Measurements from ENCODE around the gene POP7.
A peak's percentile ranks its signal among the peaks of the same experiment; 100 is the strongest.
"Not testable (repeated sequence)": the region's sequence is repeated elsewhere in the genome, so short reads cannot be mapped to it uniquely, and the experiment has no call there.

POP7 gene

DNA sequence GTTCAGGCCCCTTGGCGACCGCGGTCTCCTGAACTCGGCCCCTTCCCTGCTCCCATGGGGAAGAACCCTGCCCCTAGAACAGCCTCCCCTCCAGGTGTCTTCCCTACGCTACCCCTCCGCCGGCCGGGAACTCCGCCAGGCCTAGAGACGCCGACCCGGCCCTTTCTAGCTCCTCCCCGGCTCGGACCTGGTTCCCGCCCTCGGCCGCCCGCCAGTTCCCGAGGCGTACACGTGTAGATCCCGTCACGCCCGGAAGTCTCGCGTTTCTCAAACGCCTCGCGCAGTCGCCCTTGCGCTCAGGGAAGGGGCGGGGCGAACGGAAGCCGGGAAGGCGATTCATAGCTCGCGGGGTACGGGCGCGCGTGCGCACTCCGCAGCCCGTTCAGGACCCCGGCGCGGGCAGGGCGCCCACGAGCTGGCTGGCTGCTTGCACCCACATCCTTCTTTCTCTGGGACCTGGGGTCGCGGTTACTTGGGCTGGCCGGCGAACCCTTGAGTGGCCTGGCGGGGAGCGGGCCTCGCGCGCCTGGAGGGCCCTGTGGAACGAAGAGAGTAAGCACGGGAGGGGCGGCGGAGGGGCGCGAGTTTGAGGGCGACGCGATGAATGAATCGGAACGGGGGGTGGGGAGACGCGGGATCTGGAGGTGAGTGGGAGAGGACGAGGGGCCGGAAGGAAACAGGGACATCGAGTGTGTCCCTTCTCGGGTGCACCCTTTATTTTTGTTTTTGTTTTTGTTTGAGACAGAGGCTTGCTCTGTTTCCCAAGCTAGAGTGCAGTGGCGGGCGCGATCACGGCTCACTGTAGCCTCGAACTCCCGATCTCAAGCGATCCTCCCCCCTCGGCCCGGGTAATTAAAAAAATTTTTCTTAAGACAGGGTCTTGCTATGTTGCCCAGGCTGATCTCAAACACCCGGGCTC, at the start of gene POP7:
POP7 (plus strand) TSS at position 369 of the 919 bp plus-strand sequence. CDS start 710 bp downstream, outside the sequence.
- DNase-seq (ENCODE audit: low read depth in 4 of 4, low spot score in 1 of 4), result peak; percentile 98 to 99 (median 99)

DNA sequence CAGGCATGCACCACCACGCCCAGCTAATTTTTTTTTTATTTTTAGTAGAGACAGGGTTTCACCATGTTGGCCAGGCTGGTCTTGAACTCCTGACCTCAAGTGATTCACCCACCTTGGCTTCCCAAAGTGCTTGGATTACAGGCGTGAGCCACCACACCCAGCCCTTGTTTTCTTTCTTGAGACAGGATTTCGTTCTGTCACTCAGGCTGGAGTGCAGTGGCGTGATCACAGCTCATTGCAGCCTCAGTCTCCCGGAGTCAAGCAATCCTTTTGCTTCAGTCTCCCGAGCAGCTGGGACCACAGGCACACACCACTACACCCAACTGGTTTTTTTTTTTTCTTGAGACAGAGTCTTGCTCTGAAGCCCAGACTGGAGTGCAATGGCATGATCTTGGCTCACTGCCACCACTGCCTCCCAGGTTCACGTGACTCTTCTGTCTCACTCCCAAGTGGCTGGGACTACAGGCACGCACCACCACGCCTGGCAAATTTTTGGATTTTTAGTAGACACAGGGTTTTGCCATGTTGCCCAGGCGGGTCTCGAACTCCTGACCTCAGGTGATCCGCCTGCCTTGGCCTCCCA, 43.6 kb upstream of the POP7 start:
- DNase-seq (ENCODE audit: low read depth in 4 of 4, low spot score in 1 of 4), result not testable (repeated sequence)

DNA sequence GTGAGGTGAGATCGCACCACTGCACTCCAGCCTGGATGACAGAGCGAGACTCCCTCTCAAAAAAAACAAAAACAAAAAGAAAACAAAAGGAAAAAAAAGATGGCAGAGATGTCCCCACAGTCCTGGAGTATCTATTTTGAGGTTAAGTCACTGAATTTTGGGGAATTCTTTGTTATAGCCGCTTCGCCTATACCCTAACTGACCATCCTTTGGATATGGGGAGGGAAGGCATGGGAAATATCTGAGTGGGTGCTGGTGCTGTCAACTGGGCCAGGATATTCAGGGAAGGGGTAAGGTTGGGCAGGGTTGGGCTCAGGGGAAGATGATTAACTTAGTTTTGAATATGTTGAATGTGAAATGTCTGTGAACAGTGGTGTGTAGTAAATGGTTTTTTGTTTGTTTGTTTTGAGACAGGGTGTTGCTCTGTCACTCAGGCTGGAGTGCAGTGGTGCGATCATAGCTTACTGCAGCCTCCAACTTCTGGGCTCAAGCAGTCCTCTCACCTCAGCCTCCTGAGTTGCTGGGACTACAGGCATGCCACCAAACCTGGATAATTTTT, 40.7 kb upstream of the POP7 start:
- no peak for DNase-seq (ENCODE audit: low read depth in 4 of 4, low spot score in 1 of 4)

DNA sequence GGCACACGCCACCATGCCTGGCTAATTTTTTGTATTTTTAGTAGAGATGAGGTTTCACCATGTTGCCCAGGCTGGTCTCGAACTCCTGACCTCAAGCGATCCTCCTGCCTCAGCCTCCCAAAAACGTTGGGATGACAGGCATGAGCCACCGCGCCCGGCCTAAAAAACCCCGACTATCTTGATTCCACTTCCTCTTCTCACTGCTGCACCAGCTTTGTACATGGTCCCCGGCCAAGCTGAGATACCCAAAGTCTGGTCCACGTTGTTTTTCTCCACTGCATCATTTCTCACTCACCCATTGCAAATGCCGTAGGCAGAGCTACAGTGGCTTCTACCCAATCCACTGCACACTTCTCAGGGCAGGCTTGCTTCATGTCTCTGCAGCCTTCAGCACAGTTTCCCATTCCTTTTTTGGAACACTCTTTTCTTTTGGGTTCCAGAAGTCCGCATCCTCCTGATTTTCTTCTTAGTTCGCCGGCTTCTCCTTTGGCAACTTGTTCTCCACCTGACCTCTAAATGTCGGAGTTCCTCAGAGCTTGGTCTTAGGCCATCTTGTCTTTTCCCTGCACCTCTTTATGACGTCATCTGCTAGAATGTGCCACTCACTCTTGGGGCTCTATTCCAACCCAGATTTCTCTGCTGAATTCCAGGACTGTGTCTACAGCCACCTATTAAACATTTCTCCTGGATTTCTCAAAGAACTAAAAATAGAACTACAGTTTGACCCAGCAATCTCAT, 38.4 kb upstream of the POP7 start:
- DNase-seq (ENCODE audit: low read depth in 4 of 4, low spot score in 1 of 4), result no peak

DNA sequence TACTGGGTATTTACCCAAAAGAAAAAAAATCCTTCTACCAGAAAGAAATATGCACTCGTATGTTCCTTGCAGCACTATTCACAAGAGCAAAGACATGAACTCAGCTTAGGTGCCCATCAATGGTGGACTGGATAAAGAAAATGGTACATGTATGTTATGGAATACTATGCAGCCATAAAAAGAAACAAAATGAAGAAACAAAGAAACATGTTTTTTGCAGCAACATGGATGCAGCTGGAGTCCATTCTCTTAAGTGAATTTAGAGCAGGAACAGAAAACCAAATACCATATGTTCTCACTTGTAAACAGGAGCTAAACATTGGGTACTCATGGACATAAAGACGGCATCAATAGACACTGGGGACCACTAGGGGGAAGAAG, 37.9 kb upstream of the POP7 start:
- DNase-seq (ENCODE audit: low read depth in 4 of 4, low spot score in 1 of 4), result no peak

DNA sequence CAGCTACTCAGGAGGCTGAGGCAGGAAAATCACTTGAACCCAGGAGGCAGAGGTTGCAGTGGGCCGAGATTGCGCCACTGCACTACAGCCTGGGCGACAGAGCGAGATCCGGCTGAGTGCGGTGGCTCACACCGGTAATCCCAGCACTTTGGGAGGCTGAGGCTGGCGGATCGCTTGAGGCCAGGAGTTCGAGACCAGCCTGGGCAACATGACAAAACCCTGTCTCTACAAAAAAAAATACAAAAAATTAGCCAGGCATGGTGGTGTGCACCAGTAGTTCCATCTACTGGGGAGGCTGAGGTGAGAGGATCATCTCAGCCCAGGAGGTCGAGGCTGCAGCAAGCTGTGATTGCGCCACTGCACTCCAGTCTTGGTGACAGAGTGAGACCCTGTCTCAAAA, 36.8 kb upstream of the POP7 start:
- not testable (repeated sequence) for DNase-seq (ENCODE audit: low read depth in 4 of 4, low spot score in 1 of 4)

DNA sequence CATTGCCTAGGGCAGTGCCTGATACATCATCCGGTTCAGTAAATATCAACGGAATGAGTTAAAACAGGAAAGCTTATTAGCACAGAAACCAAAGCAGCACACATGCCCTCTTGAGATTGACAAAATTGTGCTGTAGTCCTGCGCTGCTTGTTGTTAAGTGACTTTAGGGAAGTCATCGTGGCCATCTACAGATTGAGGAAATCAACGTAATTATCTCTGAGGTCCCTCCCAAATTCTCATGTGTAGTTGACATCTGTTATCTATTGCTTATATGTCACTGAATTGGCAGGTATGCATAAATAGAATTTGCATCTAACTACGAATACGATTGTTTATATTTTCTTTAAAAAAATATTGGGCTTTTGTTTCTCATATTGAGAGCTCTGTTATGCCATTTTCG, 35.8 kb upstream of the POP7 start:
- no peak for DNase-seq (ENCODE audit: low read depth in 4 of 4, low spot score in 1 of 4)

DNA sequence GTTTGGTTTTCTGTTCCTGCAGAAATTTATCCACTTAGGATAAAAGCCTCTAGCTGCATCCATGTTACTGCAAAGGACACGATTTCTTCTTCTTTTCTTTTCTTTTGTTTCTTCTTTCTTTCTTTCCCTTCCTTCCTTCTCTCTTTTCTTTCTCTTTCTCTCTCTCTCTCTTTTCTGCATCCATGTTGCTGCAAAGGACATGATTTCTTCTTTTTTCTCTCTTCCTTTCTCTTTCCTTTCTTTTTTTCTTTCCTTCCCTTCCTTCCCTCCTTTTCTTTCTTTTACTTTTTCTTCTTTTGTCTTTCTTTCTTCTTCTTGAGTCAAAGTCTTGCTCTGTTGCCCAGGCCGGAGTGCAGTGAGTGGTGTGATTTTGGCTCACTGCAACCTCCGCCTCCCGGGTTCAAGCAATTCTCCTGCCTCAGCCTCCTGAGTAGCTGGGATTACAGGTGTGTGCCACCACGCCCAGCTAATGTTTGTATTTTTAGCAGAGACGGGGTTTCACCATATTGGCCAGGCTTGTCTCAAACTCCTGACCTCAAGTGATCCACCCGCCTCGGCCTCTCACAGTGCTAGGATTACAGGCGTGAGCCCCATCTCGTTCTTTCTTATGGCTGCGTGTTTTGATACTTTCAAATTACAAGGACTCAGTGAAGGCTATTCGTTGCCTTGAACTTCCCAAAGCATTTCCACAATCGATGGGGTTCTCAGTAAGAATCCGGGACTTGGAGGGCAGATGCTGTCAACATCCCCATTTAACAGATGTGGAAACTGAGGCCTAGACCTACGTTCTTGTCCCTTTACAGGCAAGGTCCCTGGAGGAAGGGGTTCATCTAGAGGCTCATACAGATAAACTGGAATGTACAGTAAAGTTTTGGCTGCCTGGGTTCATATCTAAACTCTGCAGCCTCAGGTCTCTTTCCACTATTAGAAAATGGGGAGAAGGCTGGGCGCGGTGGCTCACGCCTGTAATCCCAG, 34.3 kb upstream of the POP7 start:
- no peak for DNase-seq (ENCODE audit: low read depth in 4 of 4, low spot score in 1 of 4)

DNA sequence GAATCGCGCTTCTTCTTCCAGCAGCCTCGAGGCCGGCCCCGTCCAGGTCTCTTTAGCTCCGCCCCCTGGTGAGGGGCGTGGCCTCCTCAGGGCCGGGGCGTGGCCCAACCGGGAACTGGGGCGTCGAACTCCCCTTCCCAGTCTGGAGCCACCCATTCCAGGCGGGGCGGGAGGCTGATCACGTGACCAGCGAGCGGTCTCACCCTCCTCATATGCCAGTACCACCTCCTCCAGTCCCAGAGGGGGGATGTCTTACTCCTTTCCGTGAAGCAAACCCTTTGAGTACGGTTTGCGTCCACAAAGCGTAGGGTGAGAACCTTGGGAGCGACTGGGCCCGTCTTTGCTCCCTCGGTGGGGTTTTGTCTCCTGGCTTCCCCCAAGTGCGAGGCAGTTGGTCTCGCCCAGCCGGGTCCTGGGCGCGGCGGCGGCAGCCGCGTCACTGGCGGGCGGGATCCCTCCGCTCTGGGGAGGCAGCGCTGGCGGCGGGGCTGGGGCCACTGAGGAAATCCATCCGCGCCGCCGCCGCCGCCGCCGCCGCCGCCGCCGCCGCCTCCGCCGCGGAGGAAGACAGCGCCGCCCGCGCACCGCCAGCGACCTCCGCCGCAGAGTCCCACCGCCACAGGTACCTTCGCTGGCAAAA, 32.5 kb upstream of the POP7 start, which contains the start of gene GNB2:
GNB2 (plus strand) TSS at position 439 of the 640 bp plus-strand sequence. CDS start 2,526 bp downstream, outside the sequence.
- peak; percentile 98 to 99 (median 98) for DNase-seq (ENCODE audit: low read depth in 4 of 4, low spot score in 1 of 4)

DNA sequence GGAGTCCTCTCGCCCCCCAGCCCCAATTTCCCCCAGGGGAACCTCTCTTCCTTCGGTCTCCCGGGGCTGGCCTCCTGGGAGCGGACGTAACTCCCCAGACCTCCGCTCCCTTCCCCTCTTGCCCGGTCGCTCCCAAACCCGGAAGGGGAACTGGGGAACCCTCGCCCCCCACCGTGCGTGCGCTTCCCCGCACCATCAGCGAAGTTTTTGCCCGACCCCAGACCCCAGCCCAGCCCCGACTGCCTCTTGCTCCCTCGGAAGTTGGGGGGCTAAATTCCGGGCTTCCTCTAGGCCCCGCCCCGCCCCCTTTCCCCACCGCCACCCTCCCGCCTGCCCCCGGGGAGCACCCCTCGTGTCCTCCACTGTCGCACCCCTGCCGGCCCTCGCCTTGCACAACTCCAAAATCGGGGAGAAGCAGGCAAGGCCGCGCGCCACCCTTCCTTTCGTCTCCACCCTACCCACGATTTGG, 31.9 kb upstream of the POP7 start:
- no peak for DNase-seq (ENCODE audit: low read depth in 4 of 4, low spot score in 1 of 4)

DNA sequence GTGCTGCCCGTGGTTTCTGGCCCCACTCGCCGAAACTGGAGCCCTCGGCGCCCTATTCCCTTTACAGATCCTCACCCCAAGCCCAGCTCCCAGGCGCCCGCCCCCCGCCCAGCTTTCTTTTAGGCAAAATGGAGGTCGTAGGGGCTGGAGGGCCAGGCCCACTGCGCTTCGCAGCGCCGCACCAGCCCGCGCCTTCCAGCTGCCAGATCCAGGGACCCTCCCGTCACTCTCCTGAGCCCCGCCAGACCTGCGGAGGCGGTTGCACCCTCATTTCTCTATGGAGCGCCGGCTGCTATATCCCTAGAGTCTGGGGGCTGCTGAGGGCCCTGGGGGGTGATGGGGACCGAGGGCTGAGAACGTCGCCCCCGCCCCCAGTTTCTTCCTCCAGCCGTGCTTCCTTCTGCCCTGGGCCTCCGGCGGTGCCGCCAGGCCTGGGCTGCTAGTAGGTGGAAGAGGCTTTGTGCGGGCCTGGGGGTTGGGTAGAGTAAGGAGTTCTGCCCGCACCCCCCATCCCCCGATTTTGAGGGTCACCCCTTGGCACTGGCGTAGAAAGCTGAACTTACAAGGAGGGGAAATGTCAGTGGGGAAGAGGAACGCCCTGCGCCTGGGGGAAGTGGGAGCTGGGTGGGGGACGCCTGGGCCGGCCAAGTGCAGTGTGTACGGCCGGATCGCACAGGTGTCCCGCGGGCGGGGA, 31.4 kb upstream of the POP7 start:
- DNase-seq (ENCODE audit: low read depth in 4 of 4, low spot score in 1 of 4), result no peak

DNA sequence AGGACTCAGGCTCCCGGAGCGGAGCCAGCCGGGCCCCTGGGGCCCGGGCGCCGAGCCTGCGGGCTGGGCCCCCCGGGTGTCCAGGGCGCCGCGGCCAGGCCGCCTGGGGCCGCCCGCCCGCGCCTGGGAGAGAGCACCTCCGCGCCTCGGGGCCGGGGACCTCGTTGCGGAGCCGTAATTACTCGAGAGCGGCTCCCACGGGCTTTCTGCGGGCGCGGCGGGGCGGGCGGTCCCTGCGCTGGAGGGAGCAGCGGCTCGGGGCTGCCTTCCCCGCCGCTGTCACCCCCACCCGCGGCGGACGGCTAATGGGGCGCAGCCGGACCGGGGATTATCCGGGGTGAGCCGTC, 30.8 kb upstream of the POP7 start:
- DNase-seq (ENCODE audit: low read depth in 4 of 4, low spot score in 1 of 4), result no peak

DNA sequence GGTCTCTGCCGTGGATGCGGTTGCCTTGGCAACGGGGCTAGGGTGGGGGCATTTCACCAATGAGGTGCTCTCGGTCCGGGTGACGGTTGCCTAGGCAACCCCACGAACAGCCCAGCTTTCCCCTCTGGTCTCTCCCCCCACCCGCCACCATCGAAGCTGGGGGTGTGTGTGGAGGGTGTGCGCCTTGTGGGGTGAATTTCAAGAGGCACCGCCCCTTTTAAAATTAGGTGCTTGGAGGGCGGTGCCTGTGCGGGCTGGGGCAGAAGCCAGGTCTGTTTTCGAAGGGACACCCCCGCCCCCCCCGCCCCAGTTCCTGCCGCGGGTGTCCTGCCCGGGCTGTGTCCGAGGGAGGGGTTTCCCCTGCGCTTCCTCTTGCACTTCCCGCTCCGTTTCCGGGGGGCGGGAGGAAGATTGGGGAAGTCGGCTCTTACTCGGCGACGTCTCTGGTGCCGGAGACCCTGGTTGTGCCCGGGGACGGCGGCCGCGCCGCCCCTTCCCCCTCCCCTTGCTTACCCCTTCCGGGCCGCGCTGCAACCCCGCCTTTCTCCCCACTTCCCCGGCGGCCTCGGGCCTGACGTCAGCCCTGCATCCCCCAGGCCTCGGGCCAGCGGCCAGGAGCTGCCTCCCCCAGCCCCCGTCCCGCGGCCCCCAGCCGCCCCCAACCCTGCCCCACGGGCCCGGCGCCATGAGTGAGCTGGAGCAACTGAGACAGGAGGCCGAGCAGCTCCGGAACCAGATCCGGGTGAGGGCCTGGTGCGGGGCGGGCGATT, 30.2 kb upstream of the POP7 start:
- DNase-seq (ENCODE audit: low read depth in 4 of 4, low spot score in 1 of 4), result peak; percentile 42 to 78 (median 54)

DNA sequence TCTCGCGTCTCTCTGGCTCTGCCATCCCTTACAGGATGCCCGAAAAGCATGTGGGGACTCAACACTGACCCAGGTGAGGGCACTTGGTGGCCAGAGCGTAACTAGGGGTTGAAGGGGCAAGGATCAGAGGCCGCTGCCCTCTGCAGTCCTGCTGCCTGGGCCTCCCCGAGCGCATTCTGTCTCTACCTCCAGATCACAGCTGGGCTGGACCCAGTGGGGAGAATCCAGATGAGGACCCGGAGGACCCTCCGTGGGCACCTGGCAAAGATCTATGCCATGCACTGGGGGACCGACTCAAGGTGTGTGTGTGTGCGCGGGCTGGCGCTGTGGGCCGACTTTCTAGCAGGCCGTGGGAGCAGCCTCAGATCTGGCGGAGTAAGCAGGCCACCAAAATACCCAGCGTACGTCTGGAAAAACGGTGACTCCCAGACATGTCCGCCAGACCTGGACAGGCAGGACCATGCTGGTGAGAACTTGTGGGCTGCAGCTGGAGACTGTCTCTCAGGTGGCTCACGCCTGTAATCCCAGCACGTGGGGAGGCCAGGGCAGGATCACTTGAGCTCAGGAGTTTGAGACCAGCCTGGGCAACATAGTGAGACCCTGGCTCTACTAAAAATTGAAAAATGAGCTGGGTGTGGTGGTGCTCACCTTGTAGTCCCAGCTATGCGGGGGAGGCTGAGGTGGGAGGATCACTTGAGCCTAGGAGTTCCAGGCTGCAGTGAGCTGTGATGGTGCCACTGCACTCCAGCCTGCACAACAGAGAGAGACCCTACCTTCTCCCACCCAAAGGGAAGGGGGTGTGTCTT, 29.2 kb upstream of the POP7 start:
- DNase-seq (ENCODE audit: low read depth in 4 of 4, low spot score in 1 of 4), result no peak

DNA sequence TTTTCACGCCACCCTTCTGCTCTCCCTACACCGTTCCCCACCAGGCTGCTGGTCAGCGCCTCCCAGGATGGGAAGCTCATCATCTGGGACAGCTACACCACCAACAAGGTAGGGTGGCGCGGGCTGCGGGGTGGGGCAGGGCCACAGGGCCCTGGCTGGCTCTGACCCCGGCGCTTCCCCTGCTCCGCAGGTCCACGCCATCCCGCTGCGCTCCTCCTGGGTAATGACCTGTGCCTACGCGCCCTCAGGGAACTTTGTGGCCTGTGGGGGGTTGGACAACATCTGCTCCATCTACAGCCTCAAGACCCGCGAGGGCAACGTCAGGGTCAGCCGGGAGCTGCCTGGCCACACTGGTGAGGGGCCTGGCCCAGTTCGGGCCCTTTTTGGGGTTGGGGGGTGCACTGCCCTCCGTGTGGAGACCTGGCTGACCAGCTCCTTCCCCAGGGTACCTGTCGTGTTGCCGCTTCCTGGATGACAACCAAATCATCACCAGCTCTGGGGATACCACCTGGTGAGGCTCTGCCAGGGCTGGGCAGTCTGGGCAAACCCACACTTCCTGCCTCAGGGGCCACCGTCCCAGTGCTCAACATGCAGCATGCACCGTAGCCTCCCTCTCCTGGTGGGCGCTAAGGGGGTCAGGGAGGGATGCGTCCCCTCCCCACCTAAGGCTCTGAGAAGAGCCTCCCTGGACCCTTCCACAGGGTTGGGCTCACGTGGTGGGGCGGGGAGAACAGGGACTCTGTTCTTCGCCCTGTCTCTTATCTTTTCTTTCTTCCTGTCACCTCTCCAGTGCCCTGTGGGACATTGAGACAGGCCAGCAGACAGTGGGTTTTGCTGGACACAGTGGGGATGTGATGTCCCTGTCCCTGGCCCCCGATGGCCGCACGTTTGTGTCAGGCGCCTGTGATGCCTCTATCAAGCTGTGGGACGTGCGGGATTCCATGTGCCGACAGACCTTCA, 28.3 kb upstream of the POP7 start:
- no peak for DNase-seq (ENCODE audit: low read depth in 4 of 4, low spot score in 1 of 4)

DNA sequence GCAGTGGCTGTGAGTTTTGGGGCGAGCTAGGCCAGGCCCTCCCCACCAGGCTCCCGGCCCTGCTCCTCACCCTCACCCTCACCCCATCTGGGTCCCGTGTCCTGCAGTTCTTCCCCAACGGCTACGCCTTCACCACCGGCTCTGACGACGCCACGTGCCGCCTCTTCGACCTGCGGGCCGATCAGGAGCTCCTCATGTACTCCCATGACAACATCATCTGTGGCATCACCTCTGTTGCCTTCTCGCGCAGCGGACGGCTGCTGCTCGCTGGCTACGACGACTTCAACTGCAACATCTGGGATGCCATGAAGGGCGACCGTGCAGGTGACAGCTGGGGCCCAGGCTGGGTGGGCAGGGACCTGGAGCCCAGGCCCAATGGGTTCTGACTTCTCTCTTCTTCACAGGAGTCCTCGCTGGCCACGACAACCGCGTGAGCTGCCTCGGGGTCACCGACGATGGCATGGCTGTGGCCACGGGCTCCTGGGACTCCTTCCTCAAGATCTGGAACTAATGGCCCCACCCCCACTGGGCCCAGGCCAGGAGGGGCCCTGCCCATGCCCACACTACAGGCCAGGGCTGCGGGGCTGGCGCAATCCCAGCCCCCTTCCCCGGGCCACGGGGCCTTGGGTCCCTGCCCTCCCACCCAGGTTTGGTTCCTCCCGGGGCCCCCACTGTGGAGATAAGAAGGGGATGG, 27.5 kb upstream of the POP7 start:
- no peak for DNase-seq (ENCODE audit: low read depth in 4 of 4, low spot score in 1 of 4)

Data from stimulated activated CD4-positive, alpha-beta T cell treated with anti-CD3 and anti-CD28 coated beads, Interleukin-1b, Interleukin-23, amount 100 ng/mL, for 24 hours (primary cell).